Prostate gland (tissue), 2 donors: ENCODE data around the gene PWWP2B. TPM values are rescaled to one million over a fixed set of nuclear protein-coding genes. Genes with fewer than 3 reads are reported as not detected.

ENCODE experiments used
- DNase-seq: peaks from one replicate; pipeline ENCODE4 v3.0.0-alpha.2; 2019; ENCODE audit warnings: low spot score
- H3K27ac ChIP-seq, 2 donors: fragments of 200-600 bp; sonication (generic); 2 replicates each; pipeline ENCODE4 v1.5.1; 2017 to 2019
- H3K27me3 ChIP-seq: fragments of 200-600 bp; sonication (generic); replicated peaks from 2 replicates; pipeline ENCODE4 v1.5.1; 2019; ENCODE audit not compliant: insufficient read depth
- H3K36me3 ChIP-seq, 2 donors: fragments of 200-600 bp; sonication (generic); 1 replicate in 1 of 2; 2 replicates in 1 of 2; pipeline versions ENCODE4 v1.5.1 to v1.8.1; 2017 to 2019
- H3K4me1 ChIP-seq: fragments of 200-600 bp; sonication (generic); replicated peaks from 2 replicates; pipeline ENCODE4 v1.5.1; 2019
- H3K4me3 ChIP-seq, 2 donors: fragments of 200-600 bp; sonication (generic); 2 replicates each; pipeline ENCODE4 v1.5.1; 2017 to 2019
- H3K9me3 ChIP-seq: fragments of 200-600 bp; sonication (generic); 2 replicates; pipeline ENCODE4 v1.5.1; 2017
- POLR2A ChIP-seq: fragments of 450-650 bp; IDR thresholded peaks from one replicate; pipeline ENCODE4 v1.6.1; 2016; ENCODE audit warnings: antibody characterized with exemption, mild to moderate bottlenecking
- POLR2AphosphoS5 ChIP-seq: sonication (generic); formaldehyde crosslinking; IDR thresholded peaks from one replicate; pipeline ENCODE4 v1.6.1; 2017; ENCODE audit warnings: antibody characterized with exemption
- WGBS: methylation state at CpG from one replicate; pipeline ENCODE4 v1.1.5; 2018; 5-methylcytosine and 5-hydroxymethylcytosine counted together
- intact Hi-C: fragments of 100-400 bp; cut with DNase I; formaldehyde crosslinking; loops from one replicate; pipeline ENCODE4 v1.14.2; 2022
- total RNA-seq, 2 donors: library from RNA; depleted of rRNA; stranded (reverse); fragments of >200 nt; gene quantifications; one replicate each; pipeline ENCODE4 v1.1.0, GENCODE V29; 2016
- TF ChIP-seq, protein P1 (sequence below), 4 experiments: fragments of 200-600 bp in 2 of 4; fragments of 450-650 bp in 2 of 4; sonication (generic) in 2 of 4; IDR thresholded peaks; 1 replicate in 3 of 4; 2 replicates in 1 of 4; pipeline ENCODE4 v1.5.1; 2016 to 2019; ENCODE audit warnings: antibody characterized with exemption in 4 of 4, mild to moderate bottlenecking in 2 of 4, moderate library complexity in 2 of 4

The PWWP2B gene
- total RNA-seq, 2 donors from 2014 or later, result 27.5 to 36.6 TPM

DNA sequence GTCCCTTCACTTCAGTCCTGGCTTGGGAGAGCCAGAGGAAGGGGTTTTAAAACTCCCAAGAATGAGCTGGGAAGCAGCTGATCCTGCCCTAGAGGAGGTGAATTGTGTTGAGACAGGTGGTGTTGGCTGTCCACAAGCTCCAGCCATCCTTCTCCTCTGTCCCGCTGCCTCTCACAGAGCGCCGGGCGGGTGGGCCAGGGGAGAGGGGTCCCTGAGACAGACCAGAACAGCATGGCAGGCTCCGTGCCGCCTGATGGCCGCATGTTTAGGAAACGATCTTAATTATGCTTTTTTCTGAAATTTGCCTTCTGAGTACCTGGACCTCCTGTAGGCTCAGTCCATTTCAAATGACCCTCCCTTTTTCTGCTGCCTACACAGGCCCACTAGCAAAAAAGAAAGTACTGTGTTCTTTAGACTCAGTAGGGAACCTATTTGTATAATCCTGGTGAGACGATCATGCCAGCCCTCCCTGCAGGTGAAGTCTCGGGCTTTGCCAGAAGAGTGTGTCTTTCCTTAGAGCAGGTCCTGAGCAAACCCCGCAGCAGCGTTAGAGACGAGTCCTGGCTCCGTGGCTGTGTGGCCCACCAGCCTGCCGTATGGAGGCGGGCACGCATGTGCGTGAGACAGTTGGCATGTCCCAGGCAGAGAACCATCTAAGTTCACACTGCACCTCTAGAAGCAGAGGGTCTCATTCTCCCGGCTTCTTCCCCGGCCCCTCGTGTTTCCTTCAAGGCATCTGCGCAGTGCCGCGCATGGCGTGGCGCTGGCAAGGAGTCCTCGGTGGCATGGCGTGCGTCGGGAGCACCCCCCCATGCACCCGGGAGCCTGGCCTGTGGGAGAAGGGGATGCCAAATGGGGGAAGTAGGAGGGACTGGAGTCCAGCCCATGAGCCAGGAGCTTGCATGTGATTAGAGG is 26.3 kb upstream of the PWWP2B start:
- Histone ChIP-seq H3K36me3 (no peaks in the 10 kb centered on the region), H3K4me3 (no peak overlapping the region), H3K27me3 (no peaks in the 10 kb centered on the region), H3K27ac (no peak overlapping the region), H3K9me3 (no peaks in the 10 kb centered on the region), H3K4me1 (no peaks in the 10 kb centered on the region)
- WGBS, result 92% methylated on average over 31 of the region's 31 CpGs
- no peak for TF ChIP-seq POLR2AphosphoS5
- no peak for TF ChIP-seq POLR2A
- TF ChIP-seq, protein P1, sequence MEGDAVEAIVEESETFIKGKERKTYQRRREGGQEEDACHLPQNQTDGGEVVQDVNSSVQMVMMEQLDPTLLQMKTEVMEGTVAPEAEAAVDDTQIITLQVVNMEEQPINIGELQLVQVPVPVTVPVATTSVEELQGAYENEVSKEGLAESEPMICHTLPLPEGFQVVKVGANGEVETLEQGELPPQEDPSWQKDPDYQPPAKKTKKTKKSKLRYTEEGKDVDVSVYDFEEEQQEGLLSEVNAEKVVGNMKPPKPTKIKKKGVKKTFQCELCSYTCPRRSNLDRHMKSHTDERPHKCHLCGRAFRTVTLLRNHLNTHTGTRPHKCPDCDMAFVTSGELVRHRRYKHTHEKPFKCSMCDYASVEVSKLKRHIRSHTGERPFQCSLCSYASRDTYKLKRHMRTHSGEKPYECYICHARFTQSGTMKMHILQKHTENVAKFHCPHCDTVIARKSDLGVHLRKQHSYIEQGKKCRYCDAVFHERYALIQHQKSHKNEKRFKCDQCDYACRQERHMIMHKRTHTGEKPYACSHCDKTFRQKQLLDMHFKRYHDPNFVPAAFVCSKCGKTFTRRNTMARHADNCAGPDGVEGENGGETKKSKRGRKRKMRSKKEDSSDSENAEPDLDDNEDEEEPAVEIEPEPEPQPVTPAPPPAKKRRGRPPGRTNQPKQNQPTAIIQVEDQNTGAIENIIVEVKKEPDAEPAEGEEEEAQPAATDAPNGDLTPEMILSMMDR (IDR thresholded peaks at IDR 0.05), result no peak
- DNase-seq, result no peak
- intact Hi-C loops, result no loop called here

DNA sequence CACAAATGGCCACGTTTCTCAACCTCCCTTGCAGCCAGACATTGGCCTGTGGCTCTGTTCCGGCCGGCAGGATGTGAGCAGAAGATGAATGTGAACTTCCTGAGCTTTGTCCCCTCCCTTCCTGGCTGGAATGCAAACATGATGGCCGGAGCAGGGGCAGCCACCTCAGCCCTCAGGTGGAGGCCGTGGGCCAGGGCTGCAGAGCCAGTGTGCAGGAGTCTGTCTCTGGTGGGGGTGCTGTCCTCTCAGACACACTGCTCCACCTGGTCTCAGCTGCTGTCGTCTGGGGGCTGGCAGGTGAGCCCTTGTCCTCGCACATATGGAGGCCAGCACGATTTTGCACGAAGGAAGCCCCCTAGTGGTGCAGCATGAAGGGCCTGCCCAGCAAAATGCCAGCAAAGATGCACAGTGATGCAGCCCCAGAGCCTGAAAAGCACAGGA is 25.3 kb upstream of the PWWP2B start:
- no peaks in the 10 kb centered on the region for H3K27me3 ChIP-seq
- no peak for DNase-seq
- TF ChIP-seq, protein P1 (IDR thresholded peaks at IDR 0.05), result no peak
- TF ChIP-seq POLR2AphosphoS5, result no peak
- no peak for TF ChIP-seq POLR2A
- 86% methylated on average over 9 of the region's 9 CpGs for WGBS
- H3K9me3 ChIP-seq, result no peaks in the 10 kb centered on the region
- H3K4me1 ChIP-seq, result no peaks in the 10 kb centered on the region
- H3K27ac ChIP-seq, result no peak overlapping the region
- H3K4me3 ChIP-seq, result no peak overlapping the region
- intact Hi-C loops, result no loop called here
- no peaks in the 10 kb centered on the region for H3K36me3 ChIP-seq

DNA sequence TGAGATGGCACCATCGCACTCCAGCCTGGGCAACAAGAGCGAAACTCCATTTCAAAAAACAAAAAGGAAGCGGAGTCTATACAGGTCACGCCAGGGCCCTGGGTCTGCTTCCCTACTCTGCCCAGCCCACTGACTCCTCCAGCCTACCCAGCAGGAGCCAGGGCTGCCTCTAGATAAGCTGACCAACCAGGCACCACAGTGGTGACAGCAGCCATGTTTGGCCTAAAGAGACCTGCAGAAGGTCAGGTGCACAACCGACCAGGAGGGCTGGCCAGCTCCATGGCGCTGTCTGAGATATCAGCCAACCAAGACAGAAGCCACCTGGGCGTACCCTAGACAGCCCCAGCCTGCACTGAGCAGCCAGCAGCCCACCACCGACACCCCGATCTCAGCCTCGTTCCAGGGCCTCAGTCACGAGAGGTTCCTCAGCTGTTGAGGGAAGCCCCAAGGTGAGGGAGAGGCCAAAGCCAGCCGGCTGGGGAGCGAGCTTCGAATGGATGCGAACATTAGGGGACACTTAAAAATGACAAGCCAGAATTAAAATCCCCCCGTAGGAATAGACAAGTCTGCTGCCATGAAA is 24.4 kb upstream of the PWWP2B start:
- no peaks in the 10 kb centered on the region for H3K4me1 ChIP-seq
- intact Hi-C loops, result no loop called here
- no peaks in the 10 kb centered on the region for H3K9me3 ChIP-seq
- no peak overlapping the region for H3K4me3 ChIP-seq
- no peak for DNase-seq
- no peaks in the 10 kb centered on the region for H3K27me3 ChIP-seq
- TF ChIP-seq POLR2AphosphoS5 (no peak), POLR2A (no peak)
- TF ChIP-seq, protein P1 (IDR thresholded peaks at IDR 0.05), result no peak
- H3K36me3 ChIP-seq, result no peaks in the 10 kb centered on the region
- 87% methylated on average over 15 of the region's 16 CpGs for WGBS
- H3K27ac ChIP-seq, result no peak overlapping the region

DNA sequence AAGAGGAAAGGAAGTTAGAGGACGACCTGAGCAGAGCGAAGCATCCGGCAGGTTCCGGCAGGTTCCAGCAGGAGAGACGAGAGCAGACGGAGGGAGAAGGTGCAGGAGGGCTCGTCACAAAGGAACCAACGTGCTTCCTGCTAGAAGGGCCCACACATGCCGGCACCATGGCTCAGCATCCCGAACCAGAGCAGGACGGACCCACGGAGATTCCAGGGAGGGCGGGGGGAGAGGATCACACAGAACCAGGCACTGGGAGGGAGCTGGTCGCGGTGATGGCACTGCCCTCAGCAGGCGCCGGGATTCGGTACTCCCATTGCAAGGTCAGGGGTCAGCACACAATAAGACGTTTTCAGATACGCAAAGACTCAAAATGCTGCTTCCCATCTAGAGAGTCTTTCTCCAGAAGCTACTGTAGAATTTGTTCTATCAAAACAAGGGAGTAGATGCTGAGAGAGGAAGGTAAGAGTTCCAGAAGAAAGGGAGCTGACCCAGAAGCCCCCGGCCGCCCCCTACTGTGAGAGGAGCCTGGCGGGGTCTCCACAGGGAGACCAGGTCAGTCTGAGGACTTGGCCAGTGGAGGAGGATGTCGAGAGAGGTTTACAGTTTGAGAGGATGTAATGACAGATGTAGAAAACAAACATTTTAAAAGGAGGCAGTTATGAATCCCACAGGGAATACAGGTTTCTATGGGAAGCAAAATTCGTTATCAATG is 23.6 kb upstream of the PWWP2B start:
- TF ChIP-seq, protein P1 (IDR thresholded peaks at IDR 0.05), result no peak
- TF ChIP-seq POLR2AphosphoS5 (no peak), POLR2A (no peak)
- intact Hi-C loops, result no loop called here
- Histone ChIP-seq H3K27ac (no peak overlapping the region), H3K4me1 (no peaks in the 10 kb centered on the region), H3K36me3 (no peaks in the 10 kb centered on the region), H3K27me3 (no peaks in the 10 kb centered on the region), H3K9me3 (no peaks in the 10 kb centered on the region), H3K4me3 (no peak overlapping the region)
- no peak for DNase-seq
- 79% methylated on average over 25 of the region's 25 CpGs for WGBS
